ENCODE measurements around the gene MUC13.

Gene MUC13

DNA sequence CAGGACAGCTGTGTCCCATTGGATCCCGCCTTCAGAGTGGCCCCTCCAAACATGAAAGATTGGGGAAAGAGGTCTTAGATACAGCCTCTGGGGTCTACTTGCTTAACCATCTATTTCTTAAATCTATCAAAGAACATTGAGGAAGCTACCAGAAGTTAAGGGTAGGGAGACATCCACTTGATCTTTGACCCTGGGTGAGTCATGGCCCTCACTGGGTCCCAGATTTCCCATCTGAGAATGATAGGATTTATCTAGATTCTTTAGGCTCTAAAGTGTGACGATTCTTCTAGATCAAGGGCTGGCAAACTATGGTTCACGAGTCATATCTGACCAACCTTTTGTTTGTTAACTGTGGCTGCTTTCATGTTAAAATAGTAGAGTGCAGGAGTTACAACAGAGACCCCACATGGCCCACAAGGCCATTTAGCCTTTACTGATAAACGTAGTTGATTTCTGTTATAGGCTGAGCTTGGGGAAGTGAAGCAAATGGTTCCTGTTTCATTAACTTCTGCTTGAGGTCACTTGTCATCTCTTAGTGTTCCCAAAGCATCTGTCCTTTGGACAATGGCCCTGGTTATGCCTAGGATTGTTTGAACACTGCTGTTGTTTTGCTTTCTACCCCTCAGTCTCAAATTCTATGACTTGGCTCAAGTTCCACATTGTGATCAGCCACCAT is 8.0 kb downstream of the MUC13 start:
- H3K27ac ChIP-seq (ENCODE audit: low read length): no peak overlapping the region
- H3K9me3 ChIP-seq (ENCODE audit: control insufficient read depth, insufficient read depth, low read length): no peaks in the 10 kb centered on the region
- H3K36me3 ChIP-seq (ENCODE audit: control insufficient read depth, insufficient read depth, low read length): no peaks in the 10 kb centered on the region
- H3K4me1 ChIP-seq (ENCODE audit: control insufficient read depth, insufficient read depth, low read length): no peaks in the 10 kb centered on the region
- no peaks in the 10 kb centered on the region for H3K27me3 ChIP-seq (ENCODE audit: control insufficient read depth, insufficient read depth, low read length)
- H3K4me3 ChIP-seq (ENCODE audit: low read length): no peak overlapping the region
- no peak for DNase-seq (ENCODE audit: low read depth, low spot score)
- no CpG with 5 or more reads among the region's 4 CpGs for WGBS (ENCODE audit: insufficient coverage, insufficient read length)

GRCh38 chr3:124924741-124925140 is 9.8 kb downstream of the MUC13 start:
- WGBS (ENCODE audit: insufficient coverage, insufficient read length): no CpG with 5 or more reads among the region's 2 CpGs
- DNase-seq (ENCODE audit: low read depth, low spot score): no peak
- Histone ChIP-seq H3K4me3 (ENCODE audit: low read length) (no peak overlapping the region), H3K4me1 (ENCODE audit: control insufficient read depth, insufficient read depth, low read length) (no peaks in the 10 kb centered on the region), H3K9me3 (ENCODE audit: control insufficient read depth, insufficient read depth, low read length) (no peaks in the 10 kb centered on the region), H3K36me3 (ENCODE audit: control insufficient read depth, insufficient read depth, low read length) (no peaks in the 10 kb centered on the region), H3K27ac (ENCODE audit: low read length) (no peak overlapping the region), H3K27me3 (ENCODE audit: control insufficient read depth, insufficient read depth, low read length) (no peaks in the 10 kb centered on the region)

- no peaks in the 10 kb centered on the region for H3K27me3 ChIP-seq (ENCODE audit: control insufficient read depth, insufficient read depth, low read length)
- H3K9me3 ChIP-seq (ENCODE audit: control insufficient read depth, insufficient read depth, low read length): no peaks in the 10 kb centered on the region
- H3K36me3 ChIP-seq (ENCODE audit: control insufficient read depth, insufficient read depth, low read length): no peaks in the 10 kb centered on the region
- no peak for DNase-seq (ENCODE audit: low read depth, low spot score)
- H3K4me1 ChIP-seq (ENCODE audit: control insufficient read depth, insufficient read depth, low read length): no peaks in the 10 kb centered on the region
- H3K4me3 ChIP-seq (ENCODE audit: low read length): no peak overlapping the region
- H3K27ac ChIP-seq (ENCODE audit: low read length): no peak overlapping the region
Measured at GRCh38 chr3:124923833-124924232, 10.7 kb downstream of the MUC13 start.

DNA sequence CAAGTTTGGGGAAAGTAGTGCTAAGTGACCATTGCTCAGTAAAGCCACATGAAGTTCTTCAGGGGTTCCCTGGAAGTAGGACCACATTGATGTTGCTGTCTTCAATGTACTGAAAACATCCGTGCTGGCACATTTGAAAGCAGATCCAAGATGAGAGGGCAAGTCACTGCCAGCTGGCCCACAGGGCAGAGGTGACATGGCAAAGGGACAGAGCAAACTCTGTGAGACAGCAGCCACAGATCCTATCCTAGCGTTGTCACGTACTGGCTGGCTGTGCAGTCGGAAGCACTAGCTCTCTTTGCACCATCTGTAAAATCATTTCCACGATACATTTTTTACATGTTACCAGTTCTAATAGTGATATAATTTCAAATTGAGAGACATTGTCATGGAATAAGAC is 13.8 kb downstream of the MUC13 start:
- Histone ChIP-seq H3K9me3 (ENCODE audit: control insufficient read depth, insufficient read depth, low read length) (no peaks in the 10 kb centered on the region), H3K4me3 (ENCODE audit: low read length) (no peak overlapping the region), H3K36me3 (ENCODE audit: control insufficient read depth, insufficient read depth, low read length) (no peaks in the 10 kb centered on the region), H3K4me1 (ENCODE audit: control insufficient read depth, insufficient read depth, low read length) (no peaks in the 10 kb centered on the region), H3K27ac (ENCODE audit: low read length) (no peak overlapping the region), H3K27me3 (ENCODE audit: control insufficient read depth, insufficient read depth, low read length) (no peaks in the 10 kb centered on the region)
- no CpG with 5 or more reads among the region's 5 CpGs for WGBS (ENCODE audit: insufficient coverage, insufficient read length)
- DNase-seq (ENCODE audit: low read depth, low spot score): no peak

- no peak overlapping the region for H3K4me3 ChIP-seq (ENCODE audit: low read length)
- DNase-seq (ENCODE audit: low read depth, low spot score): no peak
- no peak overlapping the region for H3K27ac ChIP-seq (ENCODE audit: low read length)
- H3K4me1 ChIP-seq (ENCODE audit: control insufficient read depth, insufficient read depth, low read length): no peaks in the 10 kb centered on the region
- no peaks in the 10 kb centered on the region for H3K36me3 ChIP-seq (ENCODE audit: control insufficient read depth, insufficient read depth, low read length)
- WGBS (ENCODE audit: insufficient coverage, insufficient read length): no CpG with 5 or more reads among the region's 2 CpGs
- no peaks in the 10 kb centered on the region for H3K27me3 ChIP-seq (ENCODE audit: control insufficient read depth, insufficient read depth, low read length)
- no peaks in the 10 kb centered on the region for H3K9me3 ChIP-seq (ENCODE audit: control insufficient read depth, insufficient read depth, low read length)
Measured at GRCh38 chr3:124919756-124920155, 14.8 kb downstream of the MUC13 start.

- no peak for DNase-seq (ENCODE audit: low read depth, low spot score)
- no peak overlapping the region for H3K4me3 ChIP-seq (ENCODE audit: low read length)
- H3K4me1 ChIP-seq (ENCODE audit: control insufficient read depth, insufficient read depth, low read length): no peaks in the 10 kb centered on the region
- no peaks in the 10 kb centered on the region for H3K27me3 ChIP-seq (ENCODE audit: control insufficient read depth, insufficient read depth, low read length)
- no peak overlapping the region for H3K27ac ChIP-seq (ENCODE audit: low read length)
- H3K36me3 ChIP-seq (ENCODE audit: control insufficient read depth, insufficient read depth, low read length): no peaks in the 10 kb centered on the region
- no CpG with 5 or more reads among the region's 2 CpGs for WGBS (ENCODE audit: insufficient coverage, insufficient read length)
- no peaks in the 10 kb centered on the region for H3K9me3 ChIP-seq (ENCODE audit: control insufficient read depth, insufficient read depth, low read length)
Measured at GRCh38 chr3:124918524-124918923, 16.0 kb downstream of the MUC13 start.

DNA sequence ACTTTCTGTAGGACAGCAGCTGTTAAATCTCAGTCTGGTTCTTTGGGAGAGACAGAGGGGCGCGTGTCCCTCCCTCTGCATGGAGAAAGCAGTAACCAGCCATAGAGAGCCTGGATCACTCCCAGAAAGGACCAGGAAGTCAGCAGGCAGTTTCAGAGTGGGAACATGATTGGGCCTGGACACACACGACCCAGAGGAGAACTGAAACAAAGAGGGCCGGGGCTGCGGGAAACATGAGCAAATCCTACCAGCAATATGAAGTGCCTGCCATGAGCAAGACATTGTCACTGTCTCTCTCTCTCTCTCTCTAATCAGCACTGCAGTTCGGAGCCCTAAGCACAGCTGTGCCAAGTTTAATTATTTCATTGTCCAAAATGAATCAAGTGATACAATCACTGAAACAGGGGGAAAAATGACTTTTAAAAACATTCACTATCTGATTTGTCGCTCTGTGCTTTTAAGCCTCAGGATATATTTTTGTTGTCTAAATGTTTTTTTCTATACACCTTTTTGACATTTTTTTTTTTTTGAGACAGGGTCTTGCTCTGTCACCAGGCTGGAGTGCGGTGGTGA is 17.6 kb downstream of the MUC13 start:
- WGBS (ENCODE audit: insufficient coverage, insufficient read length): no CpG with 5 or more reads among the region's 8 CpGs
- no peak for DNase-seq (ENCODE audit: low read depth, low spot score)
- H3K36me3 ChIP-seq (ENCODE audit: control insufficient read depth, insufficient read depth, low read length): no peaks in the 10 kb centered on the region
- no peak overlapping the region for H3K4me3 ChIP-seq (ENCODE audit: low read length)
- no peaks in the 10 kb centered on the region for H3K4me1 ChIP-seq (ENCODE audit: control insufficient read depth, insufficient read depth, low read length)
- H3K9me3 ChIP-seq (ENCODE audit: control insufficient read depth, insufficient read depth, low read length): no peaks in the 10 kb centered on the region
- H3K27me3 ChIP-seq (ENCODE audit: control insufficient read depth, insufficient read depth, low read length): no peaks in the 10 kb centered on the region
- no peak overlapping the region for H3K27ac ChIP-seq (ENCODE audit: low read length)

- Histone ChIP-seq H3K27me3 (ENCODE audit: control insufficient read depth, insufficient read depth, low read length) (no peaks in the 10 kb centered on the region), H3K9me3 (ENCODE audit: control insufficient read depth, insufficient read depth, low read length) (no peaks in the 10 kb centered on the region), H3K27ac (ENCODE audit: low read length) (no peak overlapping the region), H3K36me3 (ENCODE audit: control insufficient read depth, insufficient read depth, low read length) (no peaks in the 10 kb centered on the region), H3K4me1 (ENCODE audit: control insufficient read depth, insufficient read depth, low read length) (0 out of 2 replicates have a peak, but pooled peaks cover 1% of the 10 kb centered on the region), H3K4me3 (ENCODE audit: low read length) (no peak overlapping the region)
- WGBS (ENCODE audit: insufficient coverage, insufficient read length): no CpG with 5 or more reads among the region's 3 CpGs
- DNase-seq (ENCODE audit: low read depth, low spot score): no peak
Measured at GRCh38 chr3:124915254-124915653, 19.3 kb downstream of the MUC13 start.

- 0 out of 2 replicates have a peak, but pooled peaks cover 1% of the 10 kb centered on the region for H3K4me1 ChIP-seq (ENCODE audit: control insufficient read depth, insufficient read depth, low read length)
- no CpG with 5 or more reads among the region's 9 CpGs for WGBS (ENCODE audit: insufficient coverage, insufficient read length)
- H3K27ac ChIP-seq (ENCODE audit: low read length): no peak overlapping the region
- no peaks in the 10 kb centered on the region for H3K27me3 ChIP-seq (ENCODE audit: control insufficient read depth, insufficient read depth, low read length)
- no peak for DNase-seq (ENCODE audit: low read depth, low spot score)
- no peaks in the 10 kb centered on the region for H3K36me3 ChIP-seq (ENCODE audit: control insufficient read depth, insufficient read depth, low read length)
- H3K9me3 ChIP-seq (ENCODE audit: control insufficient read depth, insufficient read depth, low read length): no peaks in the 10 kb centered on the region
- no peak overlapping the region for H3K4me3 ChIP-seq (ENCODE audit: low read length)
Measured at GRCh38 chr3:124907957-124908356, 26.6 kb downstream of the MUC13 start.

DNA sequence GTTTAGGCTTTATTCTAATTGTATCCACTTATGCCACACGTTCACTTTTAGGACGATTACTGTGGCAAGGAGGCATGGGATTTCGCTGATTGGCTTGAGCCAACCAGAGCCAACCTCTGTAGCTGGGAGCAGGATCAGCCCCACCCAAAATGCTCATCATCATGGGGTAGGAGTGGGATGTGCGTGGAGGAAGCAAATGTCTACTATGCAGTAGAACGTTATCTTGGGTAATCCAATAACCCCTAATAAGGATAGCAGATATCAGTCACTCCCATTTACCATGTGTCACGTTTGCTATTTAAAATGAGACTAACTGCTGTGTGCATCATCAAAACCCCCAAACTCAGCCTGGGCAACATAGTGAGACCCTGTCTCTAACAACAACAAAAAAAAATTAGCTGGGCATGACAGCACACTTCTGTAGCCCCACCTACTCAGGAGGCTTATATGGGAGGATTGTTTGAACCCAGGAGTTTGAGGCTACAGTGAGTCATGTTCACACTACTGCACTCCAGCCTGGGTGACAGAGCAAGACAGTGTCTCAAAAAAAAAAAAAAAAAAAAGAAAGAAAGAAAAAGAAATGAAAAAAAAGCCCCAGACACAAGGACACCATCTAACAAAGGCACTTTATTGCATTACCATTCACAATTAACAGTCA is 29.6 kb downstream of the MUC13 start:
- no CpG with 5 or more reads among the region's 6 CpGs for WGBS (ENCODE audit: insufficient coverage, insufficient read length)
- H3K4me3 ChIP-seq (ENCODE audit: low read length): no peak overlapping the region

More for the DNA sequence above, 29.6 kb downstream of the MUC13 start:
- no peaks in the 10 kb centered on the region for H3K36me3 ChIP-seq (ENCODE audit: control insufficient read depth, insufficient read depth, low read length)
- no peaks in the 10 kb centered on the region for H3K4me1 ChIP-seq (ENCODE audit: control insufficient read depth, insufficient read depth, low read length)
- no peaks in the 10 kb centered on the region for H3K27me3 ChIP-seq (ENCODE audit: control insufficient read depth, insufficient read depth, low read length)
- H3K9me3 ChIP-seq (ENCODE audit: control insufficient read depth, insufficient read depth, low read length): no peaks in the 10 kb centered on the region
- no peak for DNase-seq (ENCODE audit: low read depth, low spot score)
- no peak overlapping the region for H3K27ac ChIP-seq (ENCODE audit: low read length)
